Activated gamma-delta T cell (primary cell): Measurements from ENCODE around the gene PRCP.
A peak's percentile ranks its signal among the peaks of the same experiment; 100 is the strongest.

Source experiments
- DNase-seq: peaks from one replicate; lab custom pipeline; 2025; lab: John Stamatoyannopoulos, UW

The PRCP gene

DNA sequence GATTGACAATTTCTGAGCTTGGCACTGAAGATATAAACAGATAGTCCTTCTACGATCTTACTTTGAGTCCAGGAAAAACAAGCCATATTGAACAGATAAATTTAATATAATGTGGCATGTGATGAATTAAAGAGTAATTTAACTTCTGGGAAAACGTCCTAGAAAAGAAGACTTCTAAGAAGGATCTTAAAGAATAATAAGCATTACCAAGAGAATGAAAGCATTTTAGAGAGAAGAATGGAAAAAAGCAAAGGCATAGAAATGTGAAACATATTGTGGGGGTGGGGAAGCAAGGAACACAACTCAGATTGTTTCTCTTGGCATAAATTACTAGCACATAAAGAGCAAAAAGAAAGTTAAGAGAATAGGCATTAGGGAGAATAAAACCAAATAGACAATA lies 6.7 kb upstream of the PRCP start:
- DNase-seq, result no peak

GRCh38 chr11:82906236-82906635 lies 6.0 kb upstream of the PRCP start:
- DNase-seq, result no peak

GRCh38 chr11:82903843-82904586 lies 3.8 kb upstream of the PRCP start:
- no peak for DNase-seq

GRCh38 chr11:82902880-82903279 lies 2.6 kb upstream of the PRCP start:
- no peak for DNase-seq

- no peak for DNase-seq
Measured at GRCh38 chr11:82901922-82902485, 1.8 kb upstream of the PRCP start.

DNA sequence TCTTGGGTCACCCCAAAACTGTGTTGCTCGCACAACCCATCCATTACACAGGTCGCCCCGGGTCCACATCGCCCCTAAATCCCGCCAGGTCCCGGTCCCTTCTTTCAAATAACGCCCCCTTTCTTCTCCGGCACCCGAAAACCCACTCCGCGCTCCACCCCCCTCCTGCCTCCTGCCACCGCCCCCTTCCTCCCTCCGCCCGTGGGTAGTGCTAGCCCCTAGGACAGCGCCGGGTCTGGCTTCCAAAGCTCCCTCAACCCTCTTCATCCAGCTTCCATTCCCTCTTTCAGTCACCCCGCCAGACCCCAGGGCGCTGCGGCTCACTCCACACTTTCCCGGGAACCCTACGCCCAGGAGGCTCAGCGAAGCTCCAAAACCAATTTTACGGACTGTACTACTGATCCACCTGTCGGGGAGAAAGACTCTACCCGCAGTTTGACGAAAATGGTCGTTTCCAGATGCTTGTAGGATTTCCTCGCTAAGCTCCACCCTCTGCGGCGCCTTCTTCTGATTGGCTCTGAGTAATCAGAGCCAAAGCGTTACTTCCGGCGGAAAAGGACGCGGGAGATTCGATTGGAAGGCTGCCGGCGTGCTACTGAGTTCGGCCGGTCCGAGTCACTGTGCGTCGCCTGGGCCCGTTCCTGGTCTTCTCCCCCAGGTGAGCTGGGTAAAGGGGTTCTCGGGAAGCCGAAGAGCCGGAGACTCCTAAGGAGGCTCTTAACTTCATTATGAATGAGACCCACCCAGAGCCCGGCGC lies 1.1 kb upstream of the PRCP start, which contains the start of gene DDIAS:
Gene DDIAS, plus strand, starts transcription at position 572 of the 757 bp plus-strand sequence. CDS start 13,003 bp downstream, outside the sequence.
- peak; percentile 62 for DNase-seq

DNA sequence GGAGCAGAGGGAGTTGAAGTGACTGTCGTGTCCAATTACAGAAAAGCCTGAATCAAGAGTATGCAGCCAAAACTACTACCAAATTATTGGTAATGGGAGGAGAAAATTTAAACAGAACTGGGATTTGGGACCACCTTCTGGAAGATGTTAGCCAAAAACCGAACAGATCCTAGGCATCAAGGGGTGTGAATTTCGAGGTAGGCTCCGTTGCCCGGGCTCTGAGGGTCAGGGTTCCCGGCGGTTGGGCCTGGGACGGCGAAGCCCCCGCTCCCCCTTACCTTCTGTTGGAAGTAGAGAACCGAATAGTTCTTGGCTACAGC lies 313 bp downstream of the PRCP start:
- DNase-seq, result no peak

DNA sequence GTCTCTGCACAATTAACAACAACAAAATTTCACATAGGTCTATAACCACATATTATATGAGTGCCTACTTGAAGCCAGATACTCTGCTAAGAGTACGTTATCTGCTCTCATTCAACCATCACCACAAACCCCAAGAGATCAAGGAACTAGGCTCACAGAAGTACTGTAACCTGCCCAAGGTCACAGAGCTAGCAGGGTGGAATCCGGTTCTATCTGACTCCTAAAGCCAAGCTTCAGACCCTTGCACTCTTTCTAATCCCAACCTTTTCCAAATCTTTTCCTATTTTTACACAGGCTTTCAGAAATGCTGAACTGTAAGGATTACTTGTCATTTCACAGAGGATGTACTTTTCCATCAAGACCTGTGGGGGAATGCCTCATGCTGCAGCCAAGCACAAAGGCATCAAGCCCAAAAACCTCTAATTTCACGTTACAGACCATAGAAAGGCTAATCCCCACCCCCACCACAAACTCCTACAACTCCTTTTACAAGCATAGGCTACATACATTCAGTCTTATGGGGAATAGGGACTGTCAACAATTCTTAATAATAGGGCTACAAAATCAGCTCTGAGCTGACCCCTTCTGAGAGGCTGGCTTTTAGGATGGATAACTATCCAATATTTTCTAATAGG lies 927 bp downstream of the PRCP start:
- no peak for DNase-seq

- no peak for DNase-seq
Measured at GRCh38 chr11:82898241-82898640, 2.0 kb downstream of the PRCP start.

DNA sequence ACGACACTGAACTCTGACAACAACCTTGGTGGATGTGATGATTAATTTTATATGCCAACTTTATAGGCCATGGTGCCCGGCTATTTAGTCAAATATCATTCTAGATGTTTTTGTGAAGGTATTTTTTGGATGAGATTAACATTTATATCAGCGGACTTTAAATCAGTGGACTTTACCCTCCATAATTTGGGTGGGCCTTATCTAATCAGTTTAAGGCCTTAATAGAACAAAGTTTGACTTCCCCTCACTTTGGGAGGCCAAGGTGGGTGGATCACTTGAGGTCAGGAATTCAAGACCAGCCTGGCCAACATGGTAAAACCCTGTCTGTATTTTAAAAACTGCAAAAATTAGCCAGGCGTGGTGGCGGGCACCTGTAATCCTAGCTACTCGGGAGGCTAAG lies 4.0 kb downstream of the PRCP start:
- no peak for DNase-seq

- no peak for DNase-seq
Measured at GRCh38 chr11:82895437-82896091, 4.7 kb downstream of the PRCP start.

DNA sequence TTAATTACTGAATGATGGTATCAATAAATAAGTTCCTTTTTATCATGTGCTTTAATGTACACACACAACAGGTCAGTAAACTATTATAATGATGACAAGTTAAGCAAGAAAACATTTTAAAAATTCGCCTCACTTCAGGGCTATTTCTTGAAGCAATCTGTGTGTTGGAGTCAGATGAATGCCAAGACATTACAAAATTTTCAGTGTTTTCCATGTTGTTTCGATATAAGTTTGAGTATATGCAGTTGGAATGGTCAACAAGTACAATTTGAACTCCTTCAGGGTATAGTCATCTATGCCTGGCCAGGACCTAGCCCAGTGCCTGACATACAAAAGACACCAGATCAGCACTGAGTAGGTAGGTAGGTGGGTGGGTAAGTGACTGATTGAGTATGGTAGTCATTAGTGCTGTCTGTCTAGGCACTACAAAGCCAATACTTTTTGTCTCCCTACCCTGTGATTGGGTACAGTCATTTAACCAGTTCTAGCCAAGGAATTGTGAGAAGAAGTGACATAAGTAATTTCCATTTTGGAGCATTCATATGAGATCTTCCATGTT lies 7.5 kb downstream of the PRCP start:
- no peak for DNase-seq

DNA sequence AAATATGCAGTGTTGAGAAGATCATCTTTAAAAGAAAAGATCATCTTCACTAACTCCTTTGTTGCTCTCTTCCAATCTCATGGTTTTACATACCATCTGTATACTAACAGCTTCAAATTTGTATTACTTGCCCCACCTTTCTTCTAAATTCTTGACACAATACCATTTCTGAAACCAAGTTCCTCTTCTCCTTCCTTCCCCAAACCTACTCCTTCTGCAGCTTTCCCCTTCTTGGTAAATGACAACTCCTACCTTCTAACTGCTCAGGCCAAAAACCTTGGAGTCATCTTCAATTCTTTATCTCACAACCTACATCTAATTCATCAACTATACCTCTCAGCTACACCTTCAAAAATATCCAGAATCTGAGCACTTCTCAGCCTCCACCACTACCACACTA lies 9.3 kb downstream of the PRCP start:
- no peak for DNase-seq

DNA sequence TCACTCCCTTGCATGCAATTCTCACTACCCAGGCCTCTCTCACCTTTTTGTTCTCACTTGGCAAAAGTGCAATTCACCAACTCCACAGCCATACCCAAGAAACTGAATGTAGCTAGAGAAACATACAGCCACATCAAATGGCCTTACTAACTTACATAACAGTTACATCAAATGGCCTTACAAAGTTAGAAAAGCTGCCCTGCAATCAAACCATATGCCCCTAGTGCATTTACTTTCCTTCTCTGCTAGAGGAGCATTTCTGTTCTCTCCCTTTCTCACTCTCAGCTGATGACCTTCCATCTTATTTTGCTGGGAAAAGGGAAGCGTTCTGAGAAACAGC lies 10.3 kb downstream of the PRCP start:
- no peak for DNase-seq

DNA sequence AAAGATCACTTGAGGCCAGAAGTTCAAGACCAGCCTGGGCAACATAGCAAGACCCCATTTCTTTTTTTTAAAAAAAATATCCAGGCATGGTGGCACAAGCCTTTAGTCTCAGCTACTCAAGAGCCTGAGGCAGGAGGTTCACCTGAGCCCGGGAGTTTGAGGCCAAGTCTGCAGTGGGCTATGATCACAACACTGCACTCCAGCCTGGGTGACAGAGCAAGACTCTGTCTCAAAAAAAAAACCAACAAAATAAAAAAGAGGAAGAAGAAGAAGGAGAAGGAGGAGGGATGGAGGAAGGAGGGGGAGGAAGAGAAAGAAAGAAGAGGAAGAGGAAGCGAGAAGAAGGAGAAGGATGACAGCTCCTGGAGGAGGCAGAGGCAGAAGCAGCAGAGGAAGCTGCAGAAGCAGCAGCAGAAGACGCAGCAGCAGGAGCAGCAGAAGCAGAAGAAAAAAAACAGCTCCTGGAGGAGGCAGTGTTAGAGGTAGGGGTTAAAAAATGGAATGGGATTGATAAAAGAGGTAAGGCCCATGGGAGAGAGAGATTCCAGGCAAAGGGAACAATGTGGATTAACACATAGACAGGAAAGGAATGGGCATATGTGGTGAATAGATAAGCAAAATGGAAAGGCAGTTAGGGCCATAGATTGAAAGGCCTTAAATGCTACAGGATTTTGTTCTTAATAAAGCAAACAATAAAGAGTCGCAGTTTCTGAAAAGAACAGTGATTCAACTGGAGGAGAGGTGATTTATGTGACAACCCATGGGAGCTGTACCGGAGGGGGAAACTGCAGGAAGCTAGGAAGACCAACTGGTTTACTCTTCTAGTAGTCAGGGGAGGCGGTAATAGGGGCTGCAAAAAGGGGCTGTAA lies 10.9 kb downstream of the PRCP start:
- DNase-seq, result no peak

GRCh38 chr11:82883853-82884252 lies 16.4 kb downstream of the PRCP start:
- DNase-seq, result no peak

GRCh38 chr11:82874646-82875523 lies 25.3 kb downstream of the PRCP start:
- no peak for DNase-seq

DNA sequence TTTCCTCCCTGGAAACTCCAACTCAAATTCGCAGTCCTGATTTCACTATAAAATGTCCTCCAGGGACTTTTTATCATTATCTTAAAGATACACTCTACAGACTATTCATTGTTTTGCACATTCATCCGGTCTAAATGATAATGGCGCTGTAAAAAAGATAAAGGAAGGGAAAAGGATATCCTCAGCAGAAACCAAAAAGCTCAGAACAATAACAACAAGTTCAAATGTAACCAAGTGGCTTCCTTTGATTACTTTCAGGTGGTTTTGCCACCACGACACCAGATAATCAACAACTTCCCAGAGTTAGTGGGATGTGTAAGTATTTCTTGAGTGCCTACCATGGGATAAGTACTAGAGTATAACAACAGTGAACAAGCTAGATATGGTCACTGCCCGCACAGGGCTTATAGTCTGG lies 26.3 kb downstream of the PRCP start:
- no peak for DNase-seq

DNA sequence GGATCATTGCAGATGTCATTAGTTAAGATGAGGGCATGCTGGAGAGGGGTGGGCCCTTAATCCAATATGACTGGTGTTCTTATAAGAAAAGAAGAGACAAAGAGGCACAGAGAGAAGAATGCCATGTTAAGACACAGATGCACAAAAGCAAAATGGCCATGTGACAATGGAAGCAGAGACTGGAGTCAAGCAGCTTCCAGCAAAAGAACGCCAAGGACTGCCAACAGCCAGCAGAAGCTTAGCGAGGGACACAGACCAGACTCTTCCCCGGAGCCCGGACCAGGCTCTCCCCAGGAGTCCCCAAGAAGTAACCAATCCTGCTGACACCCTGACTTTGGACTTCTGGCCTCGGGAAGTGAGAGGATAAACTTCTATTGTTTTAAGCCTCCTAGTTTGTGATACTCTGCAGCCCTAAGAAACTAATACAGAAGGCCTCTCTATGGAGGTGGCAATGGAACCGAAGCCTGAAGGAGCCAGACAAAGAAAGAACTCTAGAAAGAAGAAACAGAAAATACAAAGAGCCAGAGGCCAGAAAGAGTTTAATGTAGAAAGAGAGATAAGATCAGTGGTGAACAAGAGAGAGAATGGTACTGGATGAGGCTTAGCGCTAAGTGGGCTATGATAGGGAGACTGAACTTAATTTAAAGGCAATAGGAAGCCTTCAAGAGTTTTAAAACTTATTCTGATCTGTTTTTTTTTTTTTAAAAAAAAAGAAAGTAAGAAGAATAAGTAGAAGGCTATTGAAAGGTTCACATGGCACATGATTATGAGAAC lies 27.7 kb downstream of the PRCP start:
- no peak for DNase-seq
